NCI-H128 (cell line): ENCODE measurements around the gene TCEA2.

ENCODE experiments used
- DNase-seq: peaks from one replicate; lab custom pipeline; 2025; ENCODE audit not compliant: unreplicated experiment; lab: John Stamatoyannopoulos, UW

TCEA2 gene

DNA sequence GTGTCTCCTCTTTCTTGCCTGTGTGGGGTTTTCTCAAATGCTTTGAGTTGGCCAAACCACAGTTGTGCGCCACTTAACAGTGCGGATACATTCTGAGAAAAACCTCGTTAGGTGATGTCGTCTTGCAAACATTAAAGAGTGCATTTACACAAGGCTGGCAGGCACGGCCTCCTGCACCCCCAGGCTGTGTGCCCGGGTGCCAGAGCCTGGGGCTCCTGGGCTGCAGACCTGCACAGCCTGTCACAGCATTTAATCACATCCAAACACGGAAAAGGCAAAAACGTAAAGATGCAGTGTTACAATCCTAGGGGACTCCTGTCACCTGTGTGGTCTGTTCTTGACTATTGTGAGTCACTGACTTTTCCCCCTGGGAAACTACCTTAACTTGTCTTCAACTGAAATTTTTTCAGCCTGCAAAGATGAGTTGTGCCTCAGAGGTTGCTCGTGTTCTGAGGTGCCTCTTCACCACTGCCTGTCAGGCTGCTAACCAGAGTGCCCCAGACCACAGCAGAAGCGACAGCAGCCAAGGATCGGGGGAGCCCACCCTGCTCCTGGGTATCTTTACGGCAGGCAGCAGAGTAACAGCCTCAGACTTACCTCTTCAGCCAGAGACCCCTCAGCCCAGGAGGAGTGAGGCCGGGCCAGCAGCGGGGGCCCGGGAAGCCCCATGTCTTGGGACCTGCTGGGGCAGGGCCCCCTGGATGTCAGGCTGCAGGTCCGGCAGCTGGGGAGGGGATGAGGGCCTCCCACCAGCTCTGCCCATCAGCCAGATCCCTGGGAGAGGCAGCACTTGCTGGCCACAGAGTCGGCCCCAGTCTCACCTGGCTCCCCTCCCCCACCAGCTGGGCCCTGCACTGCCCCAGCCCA, 27.7 kb upstream of the TCEA2 start:
- DNase-seq = no peak

DNA sequence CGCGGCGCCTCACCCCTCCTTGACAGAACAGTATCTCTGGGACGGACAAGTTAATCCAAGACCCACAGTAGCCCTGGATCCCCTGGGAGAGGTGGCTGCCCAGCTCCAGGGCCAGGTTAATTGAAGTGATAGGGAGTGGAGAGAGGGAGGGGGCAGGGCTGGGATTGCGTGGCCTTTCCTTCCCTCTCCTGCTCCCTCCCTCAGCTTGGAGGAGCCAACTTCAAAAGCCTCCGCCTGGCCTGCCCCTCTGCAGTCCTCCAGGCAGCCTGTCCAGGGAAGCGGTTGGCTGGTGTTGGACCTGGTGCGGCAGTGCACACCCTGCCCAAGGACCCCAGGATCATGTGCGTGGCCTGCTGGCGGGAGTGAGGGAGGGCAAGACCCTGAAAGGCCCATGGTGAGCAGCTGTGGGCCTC, 27.1 kb upstream of the TCEA2 start, which contains the start of gene C20orf204:
Gene C20orf204 (plus strand): TSS at position 250 of the 413 bp plus-strand sequence. CDS start 142 bp downstream, at position 392.
- DNase-seq = no peak

DNA sequence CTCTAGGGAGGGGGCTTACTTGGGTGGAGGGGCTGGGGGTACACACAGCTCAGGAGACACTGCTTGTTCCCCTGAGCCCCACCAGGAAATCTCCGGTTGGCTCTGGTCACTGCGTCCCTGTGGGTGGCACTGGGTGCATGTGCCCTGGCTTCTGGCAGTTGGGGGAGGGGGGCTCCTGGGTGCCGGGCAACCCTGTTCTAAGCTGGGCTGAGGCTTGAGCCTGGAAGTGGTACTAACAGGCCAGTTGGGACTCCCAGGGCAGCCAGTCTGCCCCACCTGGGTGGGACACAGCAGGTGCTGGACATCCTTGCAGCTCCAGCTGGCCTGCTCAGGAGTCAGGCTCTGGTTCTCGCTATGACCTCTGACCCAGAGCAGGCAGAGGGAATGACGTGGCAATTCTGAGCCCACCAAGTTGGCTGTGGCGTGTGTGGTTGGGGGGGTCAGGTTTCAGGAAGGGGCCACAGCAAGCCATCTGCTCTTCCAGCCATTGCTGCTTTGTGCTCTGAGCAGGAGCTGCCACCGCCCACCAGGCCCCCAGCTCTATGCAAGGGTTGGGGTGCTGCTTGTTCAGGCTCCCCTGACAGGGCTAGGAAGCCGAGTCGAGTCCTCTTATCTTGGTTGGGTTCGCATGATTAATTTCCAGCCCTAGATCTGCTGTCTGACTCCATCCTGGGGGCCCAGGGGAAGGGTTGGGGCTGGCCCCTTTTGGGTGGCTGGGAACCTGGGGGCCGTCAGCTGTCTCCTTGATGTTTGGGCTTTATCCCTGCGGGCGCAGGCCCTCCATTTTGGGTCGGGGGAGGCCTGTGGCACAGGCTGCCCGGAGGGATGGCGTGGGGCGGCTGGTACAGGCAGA, 26.4 kb upstream of the TCEA2 start:
- DNase-seq = no peak

DNA sequence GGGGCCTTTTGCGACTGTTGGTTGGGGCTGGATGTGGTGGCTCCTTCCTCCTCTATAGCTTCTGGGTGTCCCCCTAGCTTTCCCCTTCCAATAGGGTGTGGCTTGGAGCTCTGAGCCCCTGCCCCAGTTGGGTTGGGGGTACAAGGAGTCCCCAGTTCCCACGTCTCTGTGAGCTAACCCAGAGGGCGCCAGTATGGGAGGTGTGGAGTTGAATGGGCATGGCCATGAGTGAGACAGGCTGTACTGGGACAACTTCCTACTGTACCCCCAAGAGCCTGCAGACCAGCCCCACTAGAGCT, 25.9 kb upstream of the TCEA2 start:
- no peak for DNase-seq

DNA sequence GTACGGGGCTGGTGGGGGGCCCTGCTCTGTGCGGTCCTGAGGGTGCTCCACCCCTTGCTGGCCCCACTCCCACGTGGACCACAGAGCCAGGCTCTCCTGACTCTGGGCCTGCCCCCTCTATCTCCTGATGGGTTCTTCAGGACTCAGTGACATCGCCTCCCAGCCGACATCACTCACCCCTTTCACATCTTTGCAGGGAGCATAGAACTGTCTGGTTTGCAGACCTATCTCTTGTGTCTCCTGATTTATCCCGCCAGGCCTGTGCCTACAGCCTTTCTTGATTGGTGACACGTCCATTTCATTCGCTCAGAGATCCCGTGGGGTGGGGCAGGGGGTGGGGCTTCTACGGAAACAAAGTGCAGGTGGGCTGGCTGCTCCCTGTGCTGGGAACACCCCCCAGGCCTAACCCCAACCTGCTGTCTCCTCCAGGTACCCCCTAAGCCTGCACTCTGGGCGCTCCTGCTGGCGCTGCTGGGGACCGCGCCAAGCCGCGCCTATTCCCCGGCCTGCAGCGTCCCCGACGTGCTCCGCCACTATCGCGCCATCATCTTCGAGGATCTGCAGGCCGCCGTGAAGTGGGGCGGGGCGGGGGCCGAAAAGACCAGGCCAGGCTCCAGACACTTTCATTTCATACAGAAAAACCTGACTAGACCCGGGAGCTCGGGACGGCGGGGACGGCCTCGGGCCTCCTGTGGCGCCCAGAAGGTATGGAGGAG, 25.3 kb upstream of the TCEA2 start:
- DNase-seq = no peak

DNA sequence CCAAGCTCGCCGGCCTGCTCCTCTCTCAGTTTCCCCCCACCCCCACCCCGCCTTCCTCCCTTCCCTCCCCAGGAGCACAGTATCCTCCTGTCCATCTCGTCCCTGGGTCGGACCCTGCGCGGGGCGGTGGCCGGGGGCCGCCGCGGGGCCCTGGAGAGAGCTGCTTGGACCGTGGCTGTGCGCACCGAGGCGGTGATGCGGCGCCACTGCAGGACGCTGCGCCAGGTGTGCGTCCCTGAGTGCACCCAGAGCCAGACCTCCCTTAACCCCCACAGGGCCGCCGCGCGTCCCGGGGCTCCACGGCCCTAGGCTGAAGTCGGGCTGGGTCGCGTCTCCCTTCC, 24.8 kb upstream of the TCEA2 start:
- DNase-seq = no peak

GRCh38 chr20:64038565-64039292, 24.3 kb upstream of the TCEA2 start:
- DNase-seq = no peak

DNA sequence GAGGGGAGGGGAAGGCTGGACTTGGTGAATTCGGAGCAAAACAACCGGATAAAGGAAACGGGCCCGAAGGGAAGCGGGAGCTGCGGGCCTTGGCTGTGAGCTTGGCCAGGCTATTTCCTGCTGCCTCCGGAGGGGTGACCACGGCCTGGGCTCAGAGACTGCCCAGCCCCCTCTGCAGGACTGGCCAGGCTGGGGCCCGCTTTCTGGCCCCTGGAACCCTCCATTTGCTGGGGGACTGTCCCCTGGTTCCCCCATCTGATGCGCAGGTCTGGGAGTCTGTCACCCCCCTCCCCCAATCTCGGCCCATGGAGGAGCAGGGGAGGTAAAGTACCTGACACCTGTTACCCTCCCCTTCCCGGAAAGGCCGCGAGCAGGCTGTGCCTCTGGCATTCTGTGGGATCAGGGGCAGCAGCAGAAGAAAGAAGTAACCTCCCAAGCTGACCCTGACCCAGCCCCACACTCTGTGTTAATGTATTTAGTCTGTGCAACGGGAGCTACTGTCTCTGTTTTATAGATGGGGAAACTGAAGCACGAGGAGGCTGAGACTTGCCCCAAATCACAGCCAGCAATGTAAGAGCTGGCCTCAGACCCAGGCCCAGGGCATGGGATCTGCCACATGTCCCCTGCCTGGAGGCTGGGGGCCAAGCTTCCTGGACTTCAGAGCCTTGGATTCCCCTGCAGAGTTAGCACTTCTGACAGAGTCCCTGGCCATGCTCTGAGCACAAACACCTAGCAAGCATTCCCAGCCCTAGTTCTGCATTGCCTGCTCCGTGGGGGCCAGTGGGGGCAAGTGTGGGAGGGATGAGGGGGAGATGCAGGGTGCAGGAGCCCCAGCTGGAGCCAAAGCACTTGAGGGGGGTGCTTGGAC, 23.5 kb upstream of the TCEA2 start:
- no peak for DNase-seq

GRCh38 chr20:64040231-64041039, 22.6 kb upstream of the TCEA2 start:
- no peak for DNase-seq

DNA sequence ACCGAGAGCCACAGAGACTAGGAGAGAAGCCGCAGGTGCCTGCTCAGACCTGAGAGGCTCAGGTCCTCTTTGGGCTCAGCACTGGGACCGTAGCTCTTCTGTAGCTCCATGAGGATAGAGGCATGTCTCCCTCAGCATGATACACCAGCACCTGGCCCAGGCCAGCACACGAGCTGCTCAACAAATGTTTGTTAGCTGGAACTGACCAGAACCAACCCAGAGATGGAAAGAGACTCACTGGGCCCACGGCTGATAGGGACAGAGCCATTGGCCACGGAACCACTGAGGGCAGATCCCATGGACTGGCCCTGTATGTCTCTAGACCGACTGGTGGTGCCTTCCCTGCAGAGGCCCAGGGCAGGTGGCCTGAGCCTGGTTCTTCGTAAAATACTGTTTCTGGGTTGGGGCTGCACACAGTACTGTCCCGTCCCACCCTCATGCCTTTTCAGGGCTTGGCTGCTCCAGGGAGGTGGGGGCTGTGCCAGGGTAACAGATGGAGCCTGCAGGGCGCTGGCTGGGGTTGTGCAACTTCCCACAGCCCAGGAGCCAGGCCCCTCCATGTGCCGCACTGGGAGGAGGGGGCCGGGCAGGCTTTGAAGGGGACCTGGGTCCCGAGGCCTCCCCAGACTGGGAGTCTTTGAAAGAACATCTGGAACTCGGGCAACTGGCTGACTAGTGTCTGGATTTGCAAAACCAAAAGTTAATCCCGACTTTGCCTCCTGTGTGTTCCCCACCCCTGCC, 21.8 kb upstream of the TCEA2 start:
- no peak for DNase-seq

DNA sequence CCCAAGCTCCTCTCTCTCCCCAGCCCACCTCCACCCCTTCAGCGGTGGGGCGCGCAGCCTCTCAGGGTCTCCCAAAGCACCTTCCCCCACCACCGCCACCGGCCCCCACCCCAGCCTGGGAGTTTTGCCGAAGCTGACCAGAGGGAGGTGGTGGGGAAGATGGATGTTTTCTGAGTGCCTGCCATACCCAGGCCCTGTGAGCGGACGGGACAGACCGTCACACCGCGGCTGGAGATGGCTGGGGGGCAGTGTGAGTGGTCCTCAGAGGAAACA, 21.3 kb upstream of the TCEA2 start:
- no peak for DNase-seq

DNA sequence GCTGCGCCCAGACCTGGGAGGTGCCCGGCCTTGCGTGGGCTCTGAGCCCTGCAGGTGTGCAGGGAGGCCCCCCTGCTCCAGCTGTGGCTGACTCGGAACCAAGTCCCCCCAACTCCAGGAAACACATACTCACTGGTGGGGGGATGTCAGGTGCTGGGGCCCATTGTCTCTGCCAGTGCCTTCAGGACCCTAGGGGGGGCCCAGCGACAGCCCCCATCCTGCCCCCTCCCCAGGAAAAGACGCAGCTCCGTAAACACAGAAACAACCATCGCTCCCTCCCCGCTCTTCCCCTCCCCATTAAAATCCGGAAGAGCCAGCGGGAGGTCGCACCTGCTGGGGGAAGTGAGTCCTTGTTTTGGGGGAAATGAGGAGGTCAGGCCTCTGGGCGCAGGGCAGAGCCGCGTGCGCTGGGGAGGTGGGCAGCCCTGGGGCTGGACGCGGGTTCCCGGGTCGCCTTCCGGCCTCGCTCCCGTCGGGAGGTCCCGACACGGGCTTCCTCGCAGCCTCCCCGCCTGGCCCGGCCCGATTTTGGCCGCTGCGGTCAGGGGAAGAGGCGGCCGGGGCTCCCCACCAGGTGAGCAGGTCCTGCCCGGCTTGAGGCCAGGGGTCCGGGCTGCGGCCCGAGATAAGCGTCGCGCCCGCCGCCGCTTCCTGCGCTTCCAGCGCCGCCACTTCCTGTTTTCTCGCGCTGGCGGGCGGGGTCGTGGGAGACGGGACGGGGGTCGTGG, 20.8 kb upstream of the TCEA2 start:
- DNase-seq = no peak

DNA sequence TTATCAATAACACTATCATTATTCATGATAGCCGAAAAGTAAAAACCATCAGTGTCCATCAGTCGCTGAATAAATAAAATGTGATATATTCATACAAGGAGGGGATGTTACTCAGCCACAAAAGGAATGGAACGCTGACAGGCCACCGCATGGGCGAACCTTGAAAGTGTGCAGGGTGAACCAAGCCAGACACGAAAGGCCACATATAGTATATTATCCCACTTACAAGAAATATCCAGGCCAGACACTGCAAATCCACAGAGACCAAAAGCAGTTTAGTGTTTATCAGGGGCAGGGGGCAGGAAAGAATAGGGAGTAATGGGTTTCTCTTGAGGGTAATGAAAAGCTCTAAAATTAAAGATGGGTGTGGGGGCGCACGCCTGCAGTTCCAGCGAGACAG, 19.2 kb upstream of the TCEA2 start:
- no peak for DNase-seq

GRCh38 chr20:64044484-64045247, 18.3 kb upstream of the TCEA2 start:
- DNase-seq = no peak

DNA sequence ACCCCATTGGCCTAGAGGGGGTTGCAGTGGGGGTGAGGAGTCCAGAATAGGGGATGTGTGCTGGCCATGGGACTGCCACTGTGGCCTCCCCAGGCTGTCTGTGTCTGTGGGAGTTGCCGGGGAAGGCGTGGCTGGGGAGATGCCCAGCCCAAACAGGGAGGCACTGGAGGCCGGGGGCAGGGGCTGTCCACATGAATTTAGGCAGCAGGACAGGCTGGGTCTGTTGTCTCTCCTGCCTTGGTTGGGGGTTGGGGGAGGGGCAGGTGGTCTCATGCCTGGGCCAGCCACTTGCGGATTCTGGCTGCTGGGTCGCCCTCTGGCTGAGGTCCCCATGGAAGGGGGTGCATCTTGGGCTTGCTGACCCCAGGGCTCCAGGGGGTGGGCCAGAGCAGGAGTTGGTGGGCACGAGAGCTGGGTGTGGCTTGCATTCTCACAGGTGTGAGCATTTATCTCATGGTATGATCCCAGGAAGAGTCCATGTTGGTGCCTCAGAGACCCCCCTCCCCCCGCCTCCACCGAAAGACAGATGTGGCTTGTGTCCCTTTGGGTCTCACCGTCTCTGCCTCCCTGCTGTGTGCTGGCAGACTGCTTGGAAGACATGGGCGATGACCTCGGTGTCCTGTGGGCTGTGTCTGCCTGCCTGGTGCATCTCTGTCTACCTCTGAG, 17.5 kb upstream of the TCEA2 start:
- no peak for DNase-seq

DNA sequence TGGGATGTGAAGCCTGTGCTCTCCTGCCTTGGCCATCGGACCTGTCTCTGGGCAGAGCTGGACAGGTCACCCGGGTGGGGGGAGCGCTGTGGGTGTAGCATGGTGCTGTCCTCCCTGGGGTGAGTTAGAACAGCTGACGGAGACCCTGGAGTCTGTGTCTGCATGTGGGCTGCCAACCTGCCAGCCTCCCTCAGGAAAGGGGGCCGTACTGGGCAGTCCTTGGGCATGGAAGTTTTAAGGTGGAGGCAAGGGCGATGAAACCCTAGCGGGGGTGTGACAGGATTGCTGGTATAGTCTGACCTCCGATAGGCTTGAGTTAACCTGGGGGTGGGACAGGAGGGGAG, 16.0 kb upstream of the TCEA2 start:
- no peak for DNase-seq

GRCh38 chr20:64047968-64048401, 15.0 kb upstream of the TCEA2 start:
- DNase-seq = no peak
